Hematopoietic multipotent progenitor cell treated with erythropoietin and hydrocortisone succinate and interleukin-3 and kit ligand, for 4 days (in vitro differentiated cells): ENCODE measurements around the gene LDLR.
"Not testable (repeated sequence)": the region's sequence is repeated elsewhere in the genome, so short reads cannot be mapped to it uniquely, and the experiment has no call there.

ENCODE experiments used
- DNase-seq: peaks from one replicate; pipeline ENCODE4 v3.0.0-alpha.2; 2015

The LDLR gene

DNA sequence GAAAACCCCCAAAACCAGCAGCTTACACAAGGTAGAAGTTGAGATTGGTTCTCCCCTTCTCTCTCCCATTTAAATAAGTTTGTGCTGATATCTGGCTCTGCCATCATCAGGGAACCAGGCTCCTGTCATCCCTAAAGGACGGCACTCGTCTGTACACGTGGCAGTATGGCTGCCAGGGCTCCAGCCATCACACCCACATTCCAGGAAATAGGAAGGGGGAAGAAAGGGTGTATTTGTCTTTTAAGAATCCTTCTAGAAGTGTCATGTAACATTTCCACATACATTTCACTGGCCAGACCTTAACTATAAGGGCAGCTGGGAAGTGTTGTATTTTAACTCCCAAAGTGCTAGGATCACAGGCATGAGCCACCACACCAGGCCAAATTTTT, 56.3 kb downstream of the LDLR start:
- no peak for DNase-seq

DNA sequence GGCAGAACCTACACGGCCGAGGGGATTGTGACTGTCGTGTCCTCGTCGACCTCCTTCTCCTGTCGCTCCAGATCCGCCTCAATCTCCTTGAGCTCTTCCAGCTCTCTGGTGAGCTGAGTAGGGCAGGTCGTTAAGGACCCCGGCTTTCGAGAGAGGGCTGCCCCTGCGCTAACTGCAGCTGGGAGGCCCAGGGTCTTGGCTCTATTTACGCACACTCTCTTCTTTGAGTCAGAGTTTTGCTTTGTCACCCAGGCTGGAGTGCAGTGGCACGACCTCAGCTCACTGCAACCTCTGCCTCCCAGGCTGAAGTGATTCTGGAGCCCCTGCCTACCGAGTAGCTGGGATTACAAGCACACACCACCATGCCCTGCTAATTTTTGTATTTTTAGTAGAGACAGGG, 58.7 kb downstream of the LDLR start:
- no peak for DNase-seq

DNA sequence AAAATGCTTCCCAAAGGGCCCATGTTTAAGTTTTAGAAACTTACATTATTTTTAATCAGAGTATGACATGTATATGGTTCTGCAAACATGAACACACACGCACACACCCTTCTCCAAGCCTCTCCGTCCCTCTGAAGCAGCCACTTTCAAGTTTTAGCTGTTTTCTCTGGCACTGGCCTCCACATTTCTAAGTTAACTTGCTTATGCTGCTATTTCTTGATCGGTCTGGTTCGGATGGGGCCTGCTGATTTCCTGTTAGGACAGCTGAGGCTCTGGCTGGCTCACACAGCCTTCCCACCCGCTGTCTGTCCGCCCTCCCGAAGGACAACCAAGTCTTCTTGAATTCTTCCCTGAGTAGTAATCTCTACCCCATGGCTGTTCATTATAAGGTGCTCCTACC, 61.9 kb downstream of the LDLR start:
- DNase-seq = no peak

DNA sequence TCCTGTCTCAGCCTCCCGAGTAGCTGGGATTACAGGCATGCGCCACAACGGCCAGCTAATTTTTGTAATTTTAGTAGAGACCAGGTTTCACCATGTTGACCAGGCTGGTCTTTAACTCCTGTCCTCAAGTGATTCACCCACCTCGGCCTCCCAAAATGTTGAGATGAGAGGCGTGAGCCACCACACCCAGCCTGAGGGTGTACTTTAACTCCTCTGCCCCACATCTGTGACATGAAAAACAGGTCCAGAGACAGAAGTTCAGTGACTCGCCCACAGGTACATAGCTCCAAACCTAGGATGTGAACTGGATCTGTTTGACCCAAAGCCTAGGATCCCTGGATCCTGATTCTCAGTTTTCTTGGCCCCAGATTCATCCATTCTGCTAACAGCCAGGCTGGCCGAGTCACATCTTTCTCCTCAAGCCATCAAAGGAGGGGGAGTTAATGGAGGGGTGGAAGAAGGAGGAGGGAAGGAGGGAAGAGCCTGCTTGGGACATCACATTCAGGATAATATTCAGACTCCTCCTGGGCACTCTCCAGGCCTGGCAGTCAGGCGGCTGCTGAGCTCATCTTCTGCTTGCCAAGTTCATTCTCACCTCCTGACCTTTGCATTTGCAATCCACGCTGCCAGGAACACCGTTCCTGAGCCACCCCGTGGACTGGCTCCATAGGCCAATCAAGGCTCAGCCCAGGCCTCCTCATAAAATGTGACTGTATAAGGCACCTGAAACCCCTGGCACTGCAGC, 63.2 kb downstream of the LDLR start:
- DNase-seq = no peak

DNA sequence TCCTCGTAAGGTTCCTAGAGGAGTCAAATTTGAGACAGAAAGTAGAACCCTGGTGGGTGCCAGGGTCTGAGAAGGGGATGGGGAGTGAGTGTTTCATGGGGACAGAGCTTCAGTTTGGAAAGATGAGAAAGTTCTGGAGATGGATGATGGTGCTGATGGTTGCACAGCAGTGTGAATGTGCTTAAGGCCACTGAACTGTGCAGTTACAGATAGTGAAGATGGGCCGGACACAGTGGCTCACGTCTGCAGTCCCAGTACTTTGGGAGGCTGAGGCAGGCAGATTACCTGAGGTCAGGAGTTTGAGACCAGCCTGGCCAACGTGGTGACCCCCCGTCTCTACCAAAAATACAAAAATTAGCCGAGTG, 65.4 kb downstream of the LDLR start:
- DNase-seq = no peak

DNA sequence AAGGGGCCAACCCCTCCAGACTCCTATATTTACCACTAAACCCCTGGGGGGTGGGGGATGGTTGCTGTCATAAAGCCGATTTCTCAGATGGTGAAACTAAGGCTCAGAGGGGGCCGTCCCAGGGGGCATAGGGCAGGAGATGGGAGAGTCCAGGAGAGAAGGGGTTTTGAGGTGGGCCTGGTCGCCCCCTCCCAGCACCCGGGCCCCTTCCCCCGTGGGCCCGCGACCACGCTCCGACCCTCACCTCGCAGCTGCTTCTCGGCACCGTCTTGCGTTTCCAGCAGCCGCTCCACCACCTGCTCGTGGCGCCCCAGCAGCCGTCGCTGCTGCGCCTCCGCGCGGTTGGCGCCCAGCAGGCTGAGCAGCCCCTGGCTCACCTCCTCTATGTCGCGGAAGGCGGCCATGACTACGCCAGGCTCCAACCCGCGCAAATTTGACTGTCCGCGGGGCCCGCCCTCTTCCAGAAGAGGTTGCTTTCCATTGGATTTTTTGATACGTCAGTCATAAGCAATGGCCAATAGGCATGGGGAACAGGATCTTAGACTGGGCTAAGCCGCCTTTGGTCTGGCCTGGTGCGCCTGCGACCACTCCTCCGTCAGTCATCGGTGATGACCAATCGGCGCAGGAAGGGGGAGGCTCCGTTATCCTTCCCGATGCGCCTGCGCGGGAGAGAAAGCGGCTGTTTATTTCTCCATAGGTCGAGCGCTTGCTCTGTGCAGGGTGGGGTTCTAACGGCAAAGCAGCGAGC, 66.3 kb downstream of the LDLR start, which contains the start of gene SPC24:
SPC24 (minus strand) TSS at position 410 of the 748 bp plus-strand sequence; CDS start at position 404, 6 bp downstream.
- peak; percentile 100 for DNase-seq

DNA sequence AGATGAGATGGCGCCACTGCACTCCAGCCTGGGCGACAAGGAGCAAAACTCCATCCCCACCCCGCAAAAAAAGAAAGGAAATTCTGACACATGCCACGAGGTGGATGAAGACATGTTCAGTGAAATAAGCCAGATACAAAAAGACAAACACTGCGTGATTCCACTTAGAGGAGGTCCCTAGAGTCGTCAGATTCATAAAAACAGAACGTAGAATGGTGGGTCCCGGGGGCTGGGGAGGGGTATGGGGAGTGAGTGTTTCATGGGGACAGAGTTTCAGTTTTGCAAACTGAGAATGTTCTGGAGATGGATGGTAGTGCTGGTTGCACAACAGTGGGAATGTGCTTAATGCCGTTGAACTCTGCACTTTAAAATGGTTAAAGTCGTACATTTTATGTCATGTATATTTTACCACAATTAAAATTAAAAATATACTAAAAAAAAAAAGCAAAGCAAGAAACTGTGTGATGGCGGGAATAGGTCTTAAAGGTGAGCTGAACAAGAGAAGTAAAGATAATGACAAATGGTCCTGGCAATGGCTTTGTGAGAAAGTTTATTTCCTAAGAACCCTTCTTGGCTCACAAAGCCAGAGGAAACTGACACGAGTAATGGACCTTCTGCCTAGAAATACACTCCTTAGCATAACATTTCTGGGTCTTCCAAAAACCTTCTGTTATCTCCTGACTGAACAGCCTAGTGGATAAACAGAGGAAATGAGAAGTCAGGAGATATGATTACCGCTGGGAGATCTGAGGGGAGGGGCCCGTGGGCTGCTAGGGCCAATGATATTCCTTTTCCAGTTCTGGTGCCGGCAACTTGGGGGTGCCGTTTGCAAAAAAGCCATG, 70.6 kb downstream of the LDLR start:
- peak; percentile 60 for DNase-seq

DNA sequence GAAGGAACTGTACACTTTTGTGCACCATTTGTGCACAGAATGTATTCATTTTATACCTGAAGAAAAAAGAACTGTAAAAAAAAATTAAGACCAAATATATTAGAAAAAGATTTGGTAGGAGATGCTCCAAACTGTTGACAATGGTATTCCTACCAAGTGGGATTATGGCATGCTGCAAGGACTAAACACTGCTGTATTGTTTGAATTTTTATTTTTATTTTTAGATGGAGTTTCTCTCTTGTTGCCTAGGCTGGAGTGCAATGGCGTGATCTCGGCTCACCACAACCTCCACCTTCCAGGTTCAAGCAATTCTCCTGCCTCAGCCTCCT, 71.1 kb downstream of the LDLR start:
- DNase-seq = not testable (repeated sequence)

DNA sequence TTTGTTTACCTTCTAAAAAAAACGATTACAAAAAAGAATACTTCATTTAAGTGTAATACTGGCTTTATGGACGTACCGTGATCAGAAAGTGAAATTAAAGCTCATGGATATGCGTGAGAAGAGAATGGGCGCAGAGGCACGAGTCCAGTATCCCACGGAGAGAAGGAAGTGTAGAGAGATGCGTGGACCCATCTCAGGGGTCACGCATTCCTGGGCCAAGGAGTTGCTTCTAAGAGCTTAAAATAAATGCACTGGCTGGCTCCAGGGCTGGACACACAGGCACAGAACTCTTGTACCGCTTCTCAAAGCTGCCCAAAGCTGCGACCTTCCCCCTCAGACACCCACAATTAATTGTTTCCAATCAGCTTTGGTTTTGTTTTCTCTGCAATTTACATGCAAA, 75.0 kb downstream of the LDLR start:
- no peak for DNase-seq

DNA sequence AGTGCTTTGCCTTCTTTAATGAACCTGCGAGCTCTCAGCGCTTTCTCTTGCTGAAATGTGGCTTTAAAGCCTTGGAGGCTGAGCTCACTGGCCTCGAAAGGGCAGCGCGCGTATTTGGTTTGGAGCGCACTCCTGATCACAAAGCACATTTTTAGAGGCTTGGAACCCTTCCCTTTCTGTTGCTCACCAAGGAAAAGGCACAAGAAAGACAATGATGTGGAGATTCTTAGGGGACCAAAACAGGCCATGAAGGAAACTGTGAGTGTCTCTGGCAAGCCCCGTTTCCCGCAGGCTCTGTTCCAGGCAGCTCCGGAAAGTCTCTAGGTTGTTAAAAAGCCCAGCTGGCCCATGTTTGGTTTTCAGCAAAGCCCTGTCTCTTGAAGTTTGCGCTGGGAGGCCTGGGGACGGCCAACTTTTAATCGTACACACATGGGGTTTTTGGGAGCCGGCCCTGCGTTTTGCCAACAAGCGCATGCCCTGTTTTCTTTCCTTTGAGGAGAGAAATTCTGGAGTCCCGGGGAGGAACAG, 75.7 kb downstream of the LDLR start:
- no peak for DNase-seq

DNA sequence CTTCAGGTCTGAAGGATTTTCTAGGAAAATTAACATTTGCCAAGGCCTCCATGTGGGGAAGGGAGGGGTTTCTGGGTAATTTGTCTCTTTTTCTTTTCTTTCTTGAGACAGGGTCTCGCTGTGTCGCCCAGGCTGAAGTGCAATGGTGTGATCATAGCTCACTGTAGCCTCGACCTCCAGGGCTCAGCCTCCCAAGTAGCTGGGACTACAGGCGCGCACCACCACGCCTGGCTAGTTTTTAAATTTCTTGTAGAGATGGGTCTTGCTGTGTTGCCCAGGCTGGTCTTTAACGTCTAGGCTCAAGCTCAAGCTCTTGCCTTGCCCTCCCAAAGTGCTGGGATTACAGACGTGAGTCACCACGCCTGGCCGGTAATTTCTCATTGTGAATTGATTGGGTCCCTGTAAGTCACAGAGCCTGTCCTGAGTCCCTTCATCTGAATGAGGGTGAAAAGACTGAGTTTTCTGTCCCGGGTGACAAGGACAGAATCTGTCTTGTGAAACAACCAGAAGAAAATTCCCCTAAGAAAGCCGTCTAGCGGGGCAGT, 76.3 kb downstream of the LDLR start:
- no peak for DNase-seq

DNA sequence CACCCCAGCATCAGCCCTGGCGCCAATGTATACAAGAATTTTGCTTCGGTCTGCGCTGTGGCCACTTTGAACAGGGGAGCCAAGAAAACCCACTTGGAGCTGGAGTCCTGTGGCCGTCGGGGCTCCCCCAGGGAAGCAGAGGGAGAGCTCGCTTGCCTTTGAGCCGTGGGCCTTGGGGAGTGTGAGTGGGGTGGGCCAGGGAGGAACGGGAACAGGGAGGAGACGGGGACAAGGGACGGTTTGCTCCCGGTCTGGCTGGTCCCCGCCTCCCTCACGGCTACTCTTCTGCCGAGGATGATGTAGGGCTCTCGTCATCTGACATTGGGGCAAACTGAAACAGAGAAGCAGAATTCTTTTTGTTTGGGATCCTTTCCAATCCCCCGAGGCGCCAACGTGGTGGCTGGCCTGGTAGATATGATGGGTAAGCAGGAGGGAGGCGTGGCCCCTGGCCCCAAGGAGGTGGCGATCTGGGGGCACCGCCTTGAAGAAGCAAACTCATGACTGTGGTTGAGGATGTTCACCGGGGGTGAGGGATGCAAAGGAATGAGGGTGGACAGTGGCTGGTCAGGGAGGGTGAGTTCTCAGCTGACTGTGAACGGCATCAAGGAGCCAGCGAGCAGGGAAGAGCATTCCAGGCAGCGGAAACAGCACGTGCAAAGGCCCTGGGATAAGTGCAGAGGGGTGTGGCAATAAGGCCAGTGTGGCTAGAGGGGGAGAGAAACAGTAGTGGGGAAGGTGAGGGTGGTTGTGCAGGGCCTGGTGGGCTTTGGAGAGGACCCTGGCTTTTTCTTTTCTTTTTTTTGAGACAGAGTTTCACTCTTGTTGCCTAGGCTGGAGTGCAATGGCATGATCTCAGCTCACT, 77.2 kb downstream of the LDLR start:
- peak; percentile 48 for DNase-seq

DNA sequence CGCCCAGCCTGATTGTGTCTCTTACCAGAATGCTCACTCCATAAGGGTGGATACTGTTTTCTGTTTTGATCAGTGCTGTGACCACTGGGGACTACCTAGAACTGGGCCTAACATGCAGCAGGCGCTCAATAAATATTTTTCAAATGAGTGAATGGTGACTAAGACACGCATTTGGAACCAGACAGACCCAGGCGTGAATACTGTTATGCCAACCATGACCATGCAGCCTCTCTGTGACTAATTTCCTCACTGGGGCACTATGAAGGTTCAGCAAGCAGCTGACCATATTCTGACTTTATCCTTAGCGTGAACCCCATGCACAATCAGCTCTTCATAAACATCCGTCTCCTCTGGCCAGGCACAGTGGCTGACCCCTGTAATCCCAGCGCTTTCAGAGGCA, 79.3 kb downstream of the LDLR start:
- no peak for DNase-seq

DNA sequence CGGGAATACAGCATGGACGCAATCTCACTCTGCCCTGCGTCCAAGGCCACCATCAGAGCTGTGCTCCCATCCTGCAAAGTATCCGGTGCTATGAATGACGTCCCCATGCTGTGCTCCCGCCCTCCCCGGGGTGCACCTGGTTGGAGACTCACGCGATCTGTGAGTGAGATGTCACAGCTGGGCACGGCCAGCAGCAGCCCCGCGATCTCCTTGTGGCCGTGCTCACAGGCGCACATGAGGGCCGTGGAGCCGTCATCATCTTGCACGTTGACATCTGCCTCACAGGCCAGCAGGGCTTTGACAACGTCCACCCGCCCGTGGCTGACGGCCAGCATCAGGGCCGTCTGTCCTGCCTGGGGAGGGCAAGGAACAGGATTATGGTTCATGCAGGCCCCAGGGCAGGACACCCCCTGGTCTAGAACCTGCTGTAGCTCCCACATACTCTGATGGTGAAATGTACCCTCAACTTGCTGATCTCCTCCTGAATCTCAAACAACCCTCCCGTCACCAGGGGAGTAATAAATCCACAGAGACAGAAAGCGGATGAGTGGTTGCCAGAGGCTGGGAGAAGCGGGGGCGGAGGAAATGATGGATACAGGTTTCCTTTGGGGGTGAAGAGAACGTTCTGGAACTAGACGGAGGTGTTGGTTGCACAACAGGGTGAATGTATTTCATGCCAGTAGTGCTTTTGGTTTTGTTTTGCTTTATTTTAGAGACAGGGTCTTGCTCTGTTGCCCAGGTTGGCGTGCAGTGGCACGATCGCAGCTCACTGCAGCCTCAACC, 80.8 kb downstream of the LDLR start:
- DNase-seq = no peak

DNA sequence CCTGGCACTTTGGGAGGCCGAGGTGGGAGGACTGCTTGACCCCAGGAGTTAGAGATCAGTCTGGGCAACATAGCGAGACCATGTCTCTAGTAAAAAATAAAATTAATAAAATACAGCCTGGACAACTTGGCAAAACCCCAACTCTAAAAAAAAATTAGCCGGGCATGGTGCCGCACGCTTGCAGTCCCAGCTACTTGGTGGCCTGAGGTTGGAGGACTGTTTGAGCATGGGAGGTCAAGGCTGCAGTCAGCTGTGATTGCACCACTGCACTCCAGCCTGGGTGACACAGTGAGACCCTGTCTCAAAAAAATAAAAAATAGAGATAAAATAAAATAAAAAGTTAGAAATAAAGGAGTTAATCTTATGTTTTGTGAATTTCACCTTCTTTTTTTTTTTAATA, 81.9 kb downstream of the LDLR start:
- DNase-seq = no peak

DNA sequence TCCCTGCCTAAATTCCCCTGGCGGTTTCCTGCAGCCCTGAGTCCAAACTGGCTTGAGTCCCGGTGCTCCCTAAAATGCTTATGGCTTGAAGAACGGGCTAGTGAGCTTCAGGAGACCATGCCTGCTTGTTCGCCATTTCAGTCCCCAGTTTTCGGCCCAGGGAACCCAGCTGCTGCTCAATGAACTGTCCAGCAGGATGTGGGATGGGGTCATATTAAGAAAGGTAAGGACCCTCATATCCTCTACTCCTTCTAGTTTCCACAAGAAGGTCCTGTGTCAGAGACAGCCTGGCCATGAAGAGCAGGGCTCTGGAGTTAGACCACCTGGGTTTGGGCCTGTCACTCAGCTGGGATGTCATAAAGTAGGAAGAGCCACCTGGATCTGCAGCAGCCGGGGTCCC, 83.3 kb downstream of the LDLR start:
- DNase-seq = no peak

DNA sequence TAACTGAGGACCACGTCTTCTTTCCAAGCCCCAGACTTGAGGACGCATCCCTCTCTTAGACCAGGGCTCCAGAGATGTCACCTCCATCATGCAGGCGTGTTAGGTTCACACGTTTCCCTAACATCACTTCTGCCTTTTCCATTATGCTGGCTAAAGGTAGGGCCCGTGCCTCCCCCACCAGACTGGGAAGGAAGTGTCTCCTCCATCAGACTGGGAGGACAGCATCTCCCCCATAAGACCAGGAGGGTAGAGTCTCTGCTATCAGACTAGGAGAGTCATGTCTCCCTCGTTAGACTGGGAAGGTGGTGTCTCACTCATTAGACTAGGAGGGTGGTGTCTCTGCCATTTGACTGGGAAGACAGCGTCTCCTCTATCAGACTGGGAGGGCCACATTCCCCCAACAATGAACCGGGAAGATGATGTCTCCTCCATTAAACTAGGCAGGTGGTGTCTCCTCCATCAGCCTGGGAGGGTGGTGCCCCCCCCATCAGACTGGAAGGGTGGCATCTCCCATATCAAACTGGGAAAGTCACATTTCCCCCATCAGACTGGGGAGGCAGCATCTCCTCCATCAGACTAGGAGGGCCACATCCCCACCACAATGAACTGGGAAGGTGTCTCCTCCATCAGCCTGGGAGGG, 84.4 kb downstream of the LDLR start:
- DNase-seq = no peak

DNA sequence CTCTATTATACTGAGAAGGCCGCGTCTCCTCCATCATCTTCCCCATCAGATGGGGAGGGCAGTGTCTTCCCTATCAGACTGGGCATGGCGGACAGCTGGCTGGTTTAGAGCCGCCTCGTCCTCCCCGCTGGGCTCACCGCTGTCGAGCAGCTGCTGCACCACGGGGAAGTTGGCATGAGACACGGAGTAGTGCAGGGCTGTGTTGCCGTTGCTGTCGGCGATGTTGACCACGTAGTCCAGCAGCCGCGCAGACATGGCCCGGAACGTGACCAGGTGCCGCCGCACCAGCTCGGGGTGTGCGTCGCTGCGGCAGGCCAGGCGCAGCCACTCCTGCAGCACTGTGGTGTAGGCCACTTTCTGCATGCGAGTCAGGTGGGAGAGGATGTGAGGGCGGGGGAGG, 85.1 kb downstream of the LDLR start:
- no peak for DNase-seq

DNA sequence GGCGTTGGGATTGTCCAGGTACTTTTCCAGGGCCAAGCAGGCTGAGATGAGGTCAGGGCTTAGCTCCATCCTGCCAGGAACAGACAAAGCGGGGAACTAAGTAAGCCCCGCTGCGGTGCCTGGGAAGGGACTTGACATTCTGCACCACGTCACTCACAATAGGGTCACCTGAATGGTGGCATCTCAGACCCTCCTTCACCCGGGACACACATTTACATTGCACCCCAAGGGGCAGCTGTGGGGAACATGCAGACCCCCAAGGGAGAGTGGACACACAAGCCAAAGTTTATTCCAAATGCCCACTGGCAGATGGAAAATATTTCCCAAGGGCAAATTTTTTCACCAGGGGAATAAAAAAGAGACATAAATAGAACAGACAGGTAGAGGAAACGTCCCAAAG, 86.7 kb downstream of the LDLR start:
- no peak for DNase-seq

DNA sequence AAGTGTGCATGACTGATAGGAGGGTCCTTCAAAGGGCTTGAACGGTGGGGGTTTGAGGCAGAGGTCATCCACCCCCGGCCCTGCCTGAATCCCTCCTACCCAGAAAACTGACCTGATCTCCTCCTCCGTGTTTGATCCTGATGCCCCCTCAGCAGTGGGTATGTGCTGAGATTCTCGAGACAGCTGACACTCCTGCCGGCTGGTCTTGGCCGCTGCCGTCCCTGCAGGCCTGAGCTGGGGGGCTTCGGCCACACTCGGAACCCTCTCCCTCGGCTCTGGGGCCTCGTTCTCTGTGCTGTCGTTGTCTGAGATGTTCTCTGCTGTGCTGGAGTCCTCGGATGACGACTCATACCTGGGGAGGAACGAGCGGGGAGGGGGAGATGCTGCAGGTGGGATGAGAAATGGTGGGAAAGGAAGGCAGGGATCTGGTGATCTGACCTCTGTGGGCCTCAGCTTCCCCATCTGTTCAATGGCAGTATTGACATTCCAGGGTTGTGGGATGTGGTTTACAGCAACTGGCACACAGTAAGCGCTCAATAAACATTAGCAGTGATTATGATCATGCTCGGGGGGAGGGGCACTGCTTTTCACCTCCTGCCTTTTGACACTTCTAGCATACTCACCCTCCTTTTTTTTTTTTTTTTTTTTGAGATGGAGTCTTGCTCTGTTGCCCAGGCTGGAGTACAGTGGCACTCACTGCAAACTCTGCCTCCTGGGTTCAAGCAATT, 87.4 kb downstream of the LDLR start:
- no peak for DNase-seq
